Measurements from ENCODE around the gene TPD52L2. TPM values are rescaled to one million over a fixed set of nuclear protein-coding genes. Genes with fewer than 3 reads are reported as not detected.
"Not testable (repeated sequence)": the region's sequence is repeated elsewhere in the genome, so short reads cannot be mapped to it uniquely, and the experiment has no call there.

The TPD52L2 gene
- polyA plus RNA-seq, 1 experiment = 202 TPM

DNA sequence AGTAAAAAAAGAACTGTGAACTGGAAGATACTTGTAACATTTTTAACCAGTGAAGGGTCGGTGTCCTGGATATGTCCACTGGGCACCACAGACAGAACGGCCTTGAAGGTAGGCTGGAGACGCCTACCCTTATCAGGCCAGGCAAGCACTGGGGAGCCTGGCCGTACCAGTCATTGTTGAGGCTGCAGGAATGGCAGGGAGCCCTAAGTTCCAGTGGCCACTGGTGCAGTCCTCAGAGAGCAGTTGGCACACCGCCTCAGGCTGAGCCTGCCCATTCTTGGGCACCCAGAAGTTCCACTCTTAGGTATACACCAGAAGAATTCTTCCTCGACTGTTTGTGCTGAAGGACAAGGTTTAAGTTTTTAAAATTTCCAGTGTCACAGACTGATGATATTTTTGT is 50.4 kb downstream of the TPD52L2 start:
- TF ChIP-seq, protein P1, sequence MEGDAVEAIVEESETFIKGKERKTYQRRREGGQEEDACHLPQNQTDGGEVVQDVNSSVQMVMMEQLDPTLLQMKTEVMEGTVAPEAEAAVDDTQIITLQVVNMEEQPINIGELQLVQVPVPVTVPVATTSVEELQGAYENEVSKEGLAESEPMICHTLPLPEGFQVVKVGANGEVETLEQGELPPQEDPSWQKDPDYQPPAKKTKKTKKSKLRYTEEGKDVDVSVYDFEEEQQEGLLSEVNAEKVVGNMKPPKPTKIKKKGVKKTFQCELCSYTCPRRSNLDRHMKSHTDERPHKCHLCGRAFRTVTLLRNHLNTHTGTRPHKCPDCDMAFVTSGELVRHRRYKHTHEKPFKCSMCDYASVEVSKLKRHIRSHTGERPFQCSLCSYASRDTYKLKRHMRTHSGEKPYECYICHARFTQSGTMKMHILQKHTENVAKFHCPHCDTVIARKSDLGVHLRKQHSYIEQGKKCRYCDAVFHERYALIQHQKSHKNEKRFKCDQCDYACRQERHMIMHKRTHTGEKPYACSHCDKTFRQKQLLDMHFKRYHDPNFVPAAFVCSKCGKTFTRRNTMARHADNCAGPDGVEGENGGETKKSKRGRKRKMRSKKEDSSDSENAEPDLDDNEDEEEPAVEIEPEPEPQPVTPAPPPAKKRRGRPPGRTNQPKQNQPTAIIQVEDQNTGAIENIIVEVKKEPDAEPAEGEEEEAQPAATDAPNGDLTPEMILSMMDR (IDR thresholded peaks at IDR 0.05; ENCODE audit: low read depth, low read length) = no peak
- DNase-seq (ENCODE audit: low read depth, low spot score) = no peak
- Histone ChIP-seq H3K9me3 (ENCODE audit: control insufficient read depth, insufficient read depth, low read length) (peaks cover 9% of the 10 kb centered on the region; the same call in 1 of the 2 replicates), H3K27ac (ENCODE audit: low read depth, low read length) (no peak overlapping the region), H3K27me3 (ENCODE audit: control insufficient read depth, insufficient read depth, low read length) (no peaks in the 10 kb centered on the region), H3K4me3 (ENCODE audit: low read depth, low read length) (no peak overlapping the region)
- POLR2A ChIA-PET = no interaction called here
- CTCF ChIA-PET = interaction anchor here (1.2 kb wide), 1 partner anchor 140 kb away, joined by 3 read pairs; no protein-coding TSS in a partner anchor

DNA sequence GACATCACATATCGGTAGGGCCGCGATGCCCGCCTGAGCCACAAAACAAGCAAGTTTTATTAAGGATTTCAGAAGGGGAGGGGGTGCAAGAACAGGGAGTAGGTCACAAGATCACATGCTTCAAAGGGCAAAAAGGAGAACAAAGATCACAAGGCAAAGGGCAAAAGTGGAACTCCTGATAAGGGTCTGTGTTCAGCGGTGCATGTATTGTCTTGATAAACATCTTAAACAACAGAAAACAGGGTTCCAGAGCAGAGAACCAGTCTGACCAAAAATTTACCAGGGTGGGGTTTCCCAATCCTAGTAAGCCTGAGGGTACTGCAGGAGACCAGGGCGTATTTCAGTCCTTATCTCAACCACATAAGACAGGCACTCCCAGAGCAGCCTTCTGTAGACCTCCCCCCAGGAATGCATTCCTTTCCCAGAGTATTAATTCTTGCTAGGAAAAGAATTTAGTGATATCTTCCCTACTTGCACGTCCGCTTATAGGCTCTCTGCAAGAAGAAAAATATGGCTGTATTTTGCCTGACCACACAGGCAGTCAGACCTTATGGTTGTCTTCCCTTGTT is 51.4 kb downstream of the TPD52L2 start:
- POLR2A ChIA-PET; H3K4me3 ChIP-seq (ENCODE audit: low read depth, low read length); H3K9me3 ChIP-seq (ENCODE audit: control insufficient read depth, insufficient read depth, low read length); DNase-seq (ENCODE audit: low read depth, low spot score); H3K27me3 ChIP-seq (ENCODE audit: control insufficient read depth, insufficient read depth, low read length); H3K27ac ChIP-seq (ENCODE audit: low read depth, low read length): not testable (repeated sequence)
- CTCF ChIA-PET = interaction anchor here (1.2 kb wide), 1 partner anchor 141 kb away, joined by 3 read pairs; no protein-coding TSS in a partner anchor

DNA sequence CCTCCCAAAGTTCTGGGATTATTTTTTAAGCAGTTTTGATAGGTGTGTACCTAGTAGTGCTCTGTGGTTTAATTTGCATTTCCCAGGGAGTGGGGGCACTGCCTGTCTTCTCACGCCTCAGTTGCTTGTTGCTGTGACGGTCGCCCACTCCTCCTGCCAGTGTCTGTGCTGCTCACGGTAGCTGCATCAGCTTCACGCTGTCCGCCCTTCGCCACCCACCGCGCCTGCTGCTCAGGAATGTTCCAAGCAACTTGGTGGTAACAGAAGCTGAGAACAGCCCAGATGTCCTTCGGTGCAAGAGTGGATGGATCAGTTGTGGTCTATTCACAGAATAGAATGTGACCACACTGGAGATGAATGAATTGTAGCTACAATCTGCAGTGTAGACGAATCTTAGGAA is 52.7 kb downstream of the TPD52L2 start:
- DNase-seq (ENCODE audit: low read depth, low spot score) = no peak
- H3K27me3 ChIP-seq (ENCODE audit: control insufficient read depth, insufficient read depth, low read length) = no peaks in the 10 kb centered on the region
- peaks cover 9% of the 10 kb centered on the region; the same call in 1 of the 2 replicates for H3K9me3 ChIP-seq (ENCODE audit: control insufficient read depth, insufficient read depth, low read length)
- TF ChIP-seq, protein P1 (IDR thresholded peaks at IDR 0.05; ENCODE audit: low read depth, low read length) = no peak
- ChIA-PET POLR2A (no interaction called here), CTCF (no interaction called here)
- H3K4me3 ChIP-seq (ENCODE audit: low read depth, low read length) = no peak overlapping the region
- H3K27ac ChIP-seq (ENCODE audit: low read depth, low read length) = no peak overlapping the region

DNA sequence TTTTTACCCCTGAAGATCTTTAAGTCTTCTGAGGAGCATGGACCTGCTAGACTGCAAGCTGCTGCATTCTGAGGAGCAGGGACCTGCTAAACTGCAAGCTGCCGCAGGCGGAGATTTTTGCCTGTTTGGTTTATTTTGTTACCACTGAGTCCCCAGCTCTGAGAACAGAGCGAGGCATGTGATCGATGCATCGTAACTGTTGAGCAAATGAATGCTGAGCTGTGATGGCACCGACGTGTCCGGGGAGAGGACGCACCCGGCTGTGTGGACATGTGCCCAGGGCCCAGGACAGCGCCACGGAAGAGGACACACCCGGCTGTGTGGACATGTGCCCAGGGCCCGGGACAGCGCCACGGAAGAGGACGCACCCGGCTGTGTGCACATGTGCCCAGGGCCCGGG is 54.1 kb downstream of the TPD52L2 start:
- DNase-seq (ENCODE audit: low read depth, low spot score) = no peak
- Histone ChIP-seq H3K27ac (ENCODE audit: low read depth, low read length) (no peak overlapping the region), H3K27me3 (ENCODE audit: control insufficient read depth, insufficient read depth, low read length) (no peaks in the 10 kb centered on the region), H3K4me3 (ENCODE audit: low read depth, low read length) (no peak overlapping the region), H3K9me3 (ENCODE audit: control insufficient read depth, insufficient read depth, low read length) (peaks cover 6% of the 10 kb centered on the region; the same call in 1 of the 2 replicates)
- TF ChIP-seq, protein P1 (IDR thresholded peaks at IDR 0.05; ENCODE audit: low read depth, low read length) = no peak
- ChIA-PET POLR2A (no interaction called here), CTCF (no interaction called here)

DNA sequence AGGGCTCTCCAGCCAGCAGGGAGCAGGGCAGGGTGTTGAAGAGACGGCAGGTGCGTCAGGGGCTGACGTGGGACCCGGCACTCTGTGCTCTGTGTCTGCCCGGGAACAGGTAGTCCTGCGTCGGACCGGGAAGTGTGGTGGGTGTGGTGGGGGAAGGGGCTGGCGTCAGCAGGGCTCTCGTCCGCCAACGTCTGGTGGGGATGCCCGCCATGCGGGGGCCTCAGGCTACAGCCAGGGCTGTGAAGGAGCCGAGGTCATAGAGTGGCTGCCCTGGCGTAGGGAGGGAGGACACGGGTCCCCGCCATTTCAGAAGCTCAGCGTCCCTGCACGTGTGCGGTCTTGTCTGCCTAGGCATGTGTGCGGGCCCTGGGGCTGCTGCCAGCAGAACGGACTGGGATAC is 55.2 kb downstream of the TPD52L2 start:
- CTCF ChIA-PET = no interaction called here
- no peak overlapping the region for H3K4me3 ChIP-seq (ENCODE audit: low read depth, low read length)
- TF ChIP-seq, protein P1 (IDR thresholded peaks at IDR 0.05; ENCODE audit: low read depth, low read length) = no peak
- H3K27ac ChIP-seq (ENCODE audit: low read depth, low read length) = no peak overlapping the region
- POLR2A ChIA-PET = no interaction called here
- DNase-seq (ENCODE audit: low read depth, low spot score) = no peak
- H3K9me3 ChIP-seq (ENCODE audit: control insufficient read depth, insufficient read depth, low read length) = peaks cover 6% of the 10 kb centered on the region; the same call in 1 of the 2 replicates
- H3K27me3 ChIP-seq (ENCODE audit: control insufficient read depth, insufficient read depth, low read length) = no peaks in the 10 kb centered on the region

Measured in AG04450 (cell line).